Endodermal cell (in vitro differentiated cells): ENCODE measurements around the gene TMTC3. TPM values are rescaled to one million over a fixed set of nuclear protein-coding genes. Genes with fewer than 3 reads are reported as not detected.
A peak's percentile ranks its signal among the peaks of the same experiment; 100 is the strongest.

Experiments used
- DNase-seq: peaks from one replicate; pipeline ENCODE4 v3.0.0-alpha.2; 2017
- H3K27ac ChIP-seq: 2 replicates; pipeline ENCODE4 v1.5.1; 2013; ENCODE audit warnings: mild to moderate bottlenecking, low read depth, low read length, moderate library complexity
- H3K27me3 ChIP-seq: 2 replicates; pipeline ENCODE4 v1.6.1; 2013; ENCODE audit warnings: mild to moderate bottlenecking, low read length, moderate library complexity; ENCODE audit not compliant: insufficient read depth, control insufficient read depth, poor library complexity, severe bottlenecking
- H3K36me3 ChIP-seq: 2 replicates; pipeline ENCODE4 v1.7.0; 2013; ENCODE audit warnings: mild to moderate bottlenecking, low read length, moderate library complexity; ENCODE audit not compliant: control insufficient read depth, insufficient read depth
- H3K4me1 ChIP-seq: one replicate; pipeline ENCODE4 v1.7.0; 2013; ENCODE audit warnings: low read length; ENCODE audit not compliant: control insufficient read depth, insufficient read depth
- H3K4me3 ChIP-seq: 2 replicates; pipeline ENCODE4 v1.5.1; 2013; ENCODE audit warnings: mild to moderate bottlenecking, low read length, moderate library complexity
- H3K9ac ChIP-seq: 2 replicates; pipeline ENCODE4 v1.6.1; 2013; ENCODE audit warnings: mild to moderate bottlenecking, low read length, moderate library complexity; ENCODE audit not compliant: poor library complexity, severe bottlenecking; ENCODE audit errors: extremely low read depth
- H3K9me3 ChIP-seq: 2 replicates; pipeline ENCODE4 v1.6.1; 2013; ENCODE audit warnings: mild to moderate bottlenecking, low read length, moderate library complexity; ENCODE audit not compliant: control insufficient read depth
- H3K27ac Mint-ChIP-seq: 2 replicates; pipeline ENCODE4 v1.8.0; 2020; ENCODE audit warnings: mixed read lengths
- H3K27me3 Mint-ChIP-seq: 2 replicates; pipeline ENCODE4 v1.8.0; 2021; ENCODE audit warnings: mild to moderate bottlenecking, mixed read lengths; ENCODE audit not compliant: insufficient read depth
- H3K36me3 Mint-ChIP-seq: 2 replicates; pipeline ENCODE4 v1.8.0; 2020; ENCODE audit warnings: low read depth, mixed read lengths
- H3K4me1 Mint-ChIP-seq: 2 replicates; pipeline ENCODE4 v1.8.0; 2020; ENCODE audit warnings: mixed read lengths
- H3K4me3 Mint-ChIP-seq: 2 replicates; pipeline ENCODE4 v1.8.0; 2020; ENCODE audit warnings: mild to moderate bottlenecking, moderate library complexity, mixed read lengths
- H3K9me3 Mint-ChIP-seq: 2 replicates; pipeline ENCODE4 v1.8.0; 2020; ENCODE audit warnings: mild to moderate bottlenecking, mixed read lengths
- CTCF ChIP-seq: fragments of 200-600 bp; sonication (generic); conservative IDR thresholded peaks from 2 replicates; pipeline ENCODE4 v1.5.0; 2021; ENCODE audit warnings: antibody characterized with exemption, mild to moderate bottlenecking
- WGBS, 2 experiments: methylation state at CpG; one replicate each; pipeline versions ENCODE4 v1.1.5 to v1.1.7; 2013; ENCODE audit warnings: missing lambda C conversion rate in 2 of 2, mixed read lengths in 1 of 2; ENCODE audit not compliant: insufficient coverage in 1 of 2, insufficient read length in 1 of 2; 5-methylcytosine and 5-hydroxymethylcytosine counted together
- total RNA-seq, 2 donors: library from RNA; stranded (reverse); fragmentation: NEBNext Ultra II Directional in 1 of 2; extraction: Animal tissue kit (Norgen Biotek cat#: 25700) in 1 of 2; gene quantifications; 2 replicates in 1 of 2; 3 replicates in 1 of 2; pipeline ENCODE4 v1.2.1, GENCODE V29; 2021

TMTC3 gene
- total RNA-seq, 2 donors from 2014 or later = 49.8 to 52.9 TPM

DNA sequence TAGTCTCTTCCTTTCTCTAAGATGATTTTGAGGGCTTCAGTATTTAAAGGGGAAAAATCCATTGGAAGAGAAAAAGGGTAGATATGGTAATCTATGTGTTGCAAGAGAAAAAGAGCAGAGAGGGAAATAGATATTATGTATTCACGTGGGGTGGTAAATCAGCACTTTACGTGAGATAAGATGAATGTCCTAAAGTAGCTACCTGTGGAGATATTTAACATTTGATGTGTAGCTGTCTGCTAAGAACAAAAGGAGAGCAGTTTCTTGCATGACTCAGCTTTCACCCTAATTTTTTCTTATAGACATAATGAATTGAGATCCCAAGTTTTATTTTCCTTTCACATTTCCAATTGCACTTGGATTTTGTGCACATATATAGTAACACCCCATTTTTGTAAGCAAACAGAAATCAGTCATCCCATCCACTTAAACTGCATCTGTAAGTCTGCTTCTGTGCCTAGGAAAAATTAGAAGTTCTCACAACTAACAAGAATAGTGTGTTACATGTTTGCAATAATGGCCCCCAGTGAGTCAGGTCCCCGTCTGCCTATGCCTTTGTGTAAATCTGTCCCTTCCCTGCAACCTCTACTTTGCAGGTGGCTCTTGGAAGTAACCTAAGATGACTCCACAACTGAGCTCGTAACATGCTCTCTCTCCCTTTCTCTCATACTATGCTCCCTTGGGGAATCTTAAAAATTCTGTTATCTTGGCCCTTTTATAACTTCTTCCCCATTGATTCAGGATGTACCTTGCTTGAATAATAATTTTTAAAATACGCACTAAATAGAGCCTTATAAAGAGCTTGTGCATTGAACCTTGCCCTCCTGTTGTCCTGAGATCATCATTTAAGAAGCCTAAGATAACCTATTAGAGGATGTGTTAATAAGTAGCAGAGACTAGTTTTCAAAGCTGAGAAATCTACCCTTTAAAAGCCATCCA lies 3.7 kb downstream of the TMTC3 start:
- Mint-ChIP-seq H3K27ac (peak overlapping the region; percentile 67), H3K36me3 (peaks cover 10% of the 10 kb centered on the region), H3K4me1 (peaks cover 37% of the 10 kb centered on the region), H3K9me3 (no peaks in the 10 kb centered on the region), H3K4me3 (peak overlapping the region; percentile 16), H3K27me3 (no peaks in the 10 kb centered on the region)
- TF ChIP-seq CTCF = no peak
- H3K9ac ChIP-seq = peak overlapping the region; percentile 2
- H3K27ac ChIP-seq = peak overlapping the region; percentile 30
- DNase-seq = peak; percentile 62
- no peaks in the 10 kb centered on the region for H3K4me1 ChIP-seq
- H3K27me3 ChIP-seq = no peaks in the 10 kb centered on the region
- 44 to 52% methylated on average over 4 to 5 of the region's 5 CpGs for WGBS, 2 experiments
- no peaks in the 10 kb centered on the region for H3K9me3 ChIP-seq
- H3K4me3 ChIP-seq = peak overlapping the region; percentile 90
- H3K36me3 ChIP-seq = peaks cover 22% of the 10 kb centered on the region

- Histone ChIP-seq H3K27ac (no peak overlapping the region), H3K9me3 (no peaks in the 10 kb centered on the region), H3K36me3 (peaks cover 22% of the 10 kb centered on the region), H3K27me3 (no peaks in the 10 kb centered on the region), H3K9ac (no peak overlapping the region), H3K4me1 (no peaks in the 10 kb centered on the region), H3K4me3 (no peak overlapping the region)
- no peak for TF ChIP-seq CTCF
- 92 to 100% methylated on average over 1 to 2 of the region's 2 CpGs for WGBS, 2 experiments
- H3K4me3 Mint-ChIP-seq = no peak overlapping the region
- H3K36me3 Mint-ChIP-seq = peaks cover 10% of the 10 kb centered on the region
- H3K9me3 Mint-ChIP-seq = no peaks in the 10 kb centered on the region
- H3K4me1 Mint-ChIP-seq = peaks cover 24% of the 10 kb centered on the region
- H3K27ac Mint-ChIP-seq = peak overlapping the region; percentile 40
- DNase-seq = no peak
- no peaks in the 10 kb centered on the region for H3K27me3 Mint-ChIP-seq
Observed at GRCh38 chr12:88150063-88150462, 8.0 kb downstream of the TMTC3 start.

DNA sequence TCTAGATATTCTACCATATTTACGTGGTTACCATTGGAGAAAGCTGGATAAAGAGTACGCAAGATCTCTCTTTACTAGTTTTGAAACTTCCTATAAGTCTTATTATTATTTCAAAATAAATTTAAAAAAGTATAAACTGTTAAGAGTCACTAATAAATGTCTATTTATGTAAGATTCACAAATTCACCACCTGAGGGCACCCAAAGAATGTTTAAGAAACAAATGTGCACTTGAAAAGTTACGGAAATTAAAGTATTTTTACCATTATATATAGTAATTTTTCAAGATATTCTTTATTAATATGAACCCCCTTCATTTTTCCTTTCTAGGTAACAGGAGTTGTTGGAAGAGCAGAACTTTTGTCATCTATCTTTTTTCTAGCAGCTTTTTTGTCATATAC lies 11.9 kb downstream of the TMTC3 start:
- Histone ChIP-seq H3K4me1 (no peaks in the 10 kb centered on the region), H3K9ac (no peak overlapping the region), H3K36me3 (peaks cover 34% of the 10 kb centered on the region), H3K9me3 (no peaks in the 10 kb centered on the region), H3K4me3 (no peak overlapping the region), H3K27ac (no peak overlapping the region), H3K27me3 (no peaks in the 10 kb centered on the region)
- H3K4me3 Mint-ChIP-seq = no peak overlapping the region
- no CpG with 5 or more reads among the region's 3 CpGs for WGBS, 2 experiments
- DNase-seq = no peak
- no peaks in the 10 kb centered on the region for H3K27me3 Mint-ChIP-seq
- H3K27ac Mint-ChIP-seq = no peak overlapping the region
- TF ChIP-seq CTCF = peak; percentile 60
- H3K9me3 Mint-ChIP-seq = no peaks in the 10 kb centered on the region
- H3K36me3 Mint-ChIP-seq = peaks cover 17% of the 10 kb centered on the region
- peaks cover 4% of the 10 kb centered on the region for H3K4me1 Mint-ChIP-seq
